ENCODE data around the gene GGACT. TPM values are rescaled to one million over a fixed set of nuclear protein-coding genes. Genes with fewer than 3 reads are reported as not detected.
A peak's percentile ranks its signal among the peaks of the same experiment; 100 is the strongest.

GGACT gene
- total RNA-seq, 2 experiments from 2014 or later, result 5.3 to 6.3 TPM

GRCh38 chr13:100610391-100611347, 22.1 kb upstream of the GGACT start:
- Mint-ChIP-seq H3K36me3 (peaks cover 28% of the 10 kb centered on the region), H3K4me3 (no peak overlapping the region), H3K27ac (peak overlapping the region; percentile 51), H3K27me3 (no peaks in the 10 kb centered on the region), H3K9me3 (no peaks in the 10 kb centered on the region), H3K4me1 (peaks cover 18% of the 10 kb centered on the region)
- DNase-seq, result no peak

DNA sequence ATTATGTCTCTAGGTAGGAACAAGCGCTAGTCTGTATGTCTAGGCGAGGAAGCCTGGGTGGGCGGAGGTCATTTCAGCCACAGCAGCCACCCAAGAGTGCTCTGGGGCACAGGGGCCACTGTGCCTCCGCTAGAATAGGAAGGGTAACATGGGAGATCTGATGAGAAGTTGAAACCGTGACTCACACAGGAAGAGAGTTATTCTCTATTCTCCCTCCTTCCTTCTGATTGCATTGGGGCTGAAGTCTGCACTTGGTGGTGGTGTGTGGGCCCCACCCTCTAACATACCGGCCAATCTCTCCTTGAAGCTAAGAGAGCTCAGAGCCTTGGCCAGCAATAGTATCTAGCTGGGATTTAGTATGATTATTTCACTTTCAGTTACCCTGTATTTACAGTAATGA, 20.3 kb upstream of the GGACT start:
- H3K4me1 Mint-ChIP-seq, result peaks cover 18% of the 10 kb centered on the region
- H3K36me3 Mint-ChIP-seq, result peaks cover 28% of the 10 kb centered on the region
- H3K27ac Mint-ChIP-seq, result peak overlapping the region; percentile 18
- H3K27me3 Mint-ChIP-seq, result no peaks in the 10 kb centered on the region
- H3K9me3 Mint-ChIP-seq, result no peaks in the 10 kb centered on the region
- no peak overlapping the region for H3K4me3 Mint-ChIP-seq
- DNase-seq, result peak; percentile 19

- peaks cover 18% of the 10 kb centered on the region for H3K4me1 Mint-ChIP-seq
- peaks cover 28% of the 10 kb centered on the region for H3K36me3 Mint-ChIP-seq
- no peak overlapping the region for H3K4me3 Mint-ChIP-seq
- H3K27me3 Mint-ChIP-seq, result no peaks in the 10 kb centered on the region
- H3K27ac Mint-ChIP-seq, result peak overlapping the region; percentile 18
- no peaks in the 10 kb centered on the region for H3K9me3 Mint-ChIP-seq
- no peak for DNase-seq
Measured at GRCh38 chr13:100608489-100608888, 19.9 kb upstream of the GGACT start.

DNA sequence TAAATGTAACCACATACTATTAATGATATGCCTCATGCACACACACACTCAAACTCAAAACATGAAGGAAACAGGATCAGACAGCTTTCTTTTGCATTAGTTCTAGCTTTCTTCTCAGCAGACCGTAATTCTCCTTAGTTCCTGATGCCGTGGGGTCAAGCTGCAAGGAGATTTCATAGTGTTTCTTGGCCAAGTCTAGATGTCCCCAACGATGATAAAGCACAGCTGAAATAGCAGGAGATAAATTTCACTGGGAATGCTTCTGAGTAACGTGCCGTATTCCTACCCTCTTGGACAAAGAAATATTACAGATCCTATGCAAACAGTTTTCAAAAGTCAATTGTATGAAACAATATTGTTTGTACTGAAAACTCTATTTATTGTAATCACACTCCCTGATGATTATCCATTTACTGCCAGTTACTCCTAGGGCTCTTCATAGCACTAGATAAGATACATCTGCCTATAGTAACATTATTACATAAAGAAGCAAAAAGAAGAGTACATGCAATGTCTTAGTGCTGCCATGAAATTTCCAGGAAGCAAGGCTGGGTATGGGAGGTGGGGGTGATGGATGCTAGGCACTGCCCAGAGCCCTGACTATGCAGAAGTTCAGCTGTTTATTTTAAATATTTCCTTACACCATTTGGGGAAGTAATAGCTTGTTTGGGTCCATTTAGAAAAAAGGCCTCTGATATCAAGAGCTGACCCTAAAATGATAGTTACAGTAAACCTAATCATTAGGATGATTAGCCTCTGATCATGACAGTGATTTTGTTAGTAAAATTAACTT, 16.5 kb upstream of the GGACT start:
- Mint-ChIP-seq H3K27me3 (no peaks in the 10 kb centered on the region), H3K4me3 (no peak overlapping the region), H3K36me3 (peaks cover 16% of the 10 kb centered on the region), H3K27ac (no peak overlapping the region), H3K4me1 (peaks cover 10% of the 10 kb centered on the region), H3K9me3 (no peaks in the 10 kb centered on the region)
- no peak for DNase-seq

- H3K27ac Mint-ChIP-seq, result no peak overlapping the region
- no peak overlapping the region for H3K4me3 Mint-ChIP-seq
- H3K36me3 Mint-ChIP-seq, result peaks cover 5% of the 10 kb centered on the region
- no peaks in the 10 kb centered on the region for H3K9me3 Mint-ChIP-seq
- H3K4me1 Mint-ChIP-seq, result no peaks in the 10 kb centered on the region
- DNase-seq, result no peak
- H3K27me3 Mint-ChIP-seq, result no peaks in the 10 kb centered on the region
Measured at GRCh38 chr13:100602493-100603111, 14.0 kb upstream of the GGACT start.

- peaks cover 2% of the 10 kb centered on the region for H3K36me3 Mint-ChIP-seq
Measured at GRCh38 chr13:100601716-100602115, 13.1 kb upstream of the GGACT start.

DNA sequence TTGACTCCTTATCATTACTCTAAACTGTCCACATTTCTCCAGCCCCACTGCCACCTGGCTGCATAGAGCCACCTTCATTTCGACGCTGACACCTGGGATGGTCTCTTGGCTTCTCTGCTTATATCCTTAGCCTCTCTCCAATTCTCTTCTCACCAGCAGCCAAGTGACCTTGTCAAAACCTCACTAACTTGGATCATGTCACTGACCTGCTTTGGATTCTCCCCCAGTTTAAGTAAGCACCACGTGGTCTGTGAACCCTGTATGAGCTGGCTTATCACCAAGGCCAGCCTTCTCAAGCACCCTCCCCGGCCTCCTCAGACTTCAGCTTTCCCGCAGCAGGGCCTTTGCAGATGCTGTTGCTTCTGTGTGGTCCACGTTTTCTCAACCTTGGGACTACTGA, 12.3 kb upstream of the GGACT start:
- Mint-ChIP-seq H3K9me3 (no peaks in the 10 kb centered on the region), H3K36me3 (peaks cover 2% of the 10 kb centered on the region), H3K4me1 (no peaks in the 10 kb centered on the region), H3K27me3 (no peaks in the 10 kb centered on the region), H3K4me3 (no peak overlapping the region), H3K27ac (no peak overlapping the region)
- DNase-seq, result no peak

More at GRCh38 chr13:100601716-100602115, 13.1 kb upstream of the GGACT start:
- Mint-ChIP-seq H3K4me3 (no peak overlapping the region), H3K27me3 (no peaks in the 10 kb centered on the region), H3K27ac (no peak overlapping the region), H3K4me1 (no peaks in the 10 kb centered on the region), H3K9me3 (no peaks in the 10 kb centered on the region)
- no peak for DNase-seq

DNA sequence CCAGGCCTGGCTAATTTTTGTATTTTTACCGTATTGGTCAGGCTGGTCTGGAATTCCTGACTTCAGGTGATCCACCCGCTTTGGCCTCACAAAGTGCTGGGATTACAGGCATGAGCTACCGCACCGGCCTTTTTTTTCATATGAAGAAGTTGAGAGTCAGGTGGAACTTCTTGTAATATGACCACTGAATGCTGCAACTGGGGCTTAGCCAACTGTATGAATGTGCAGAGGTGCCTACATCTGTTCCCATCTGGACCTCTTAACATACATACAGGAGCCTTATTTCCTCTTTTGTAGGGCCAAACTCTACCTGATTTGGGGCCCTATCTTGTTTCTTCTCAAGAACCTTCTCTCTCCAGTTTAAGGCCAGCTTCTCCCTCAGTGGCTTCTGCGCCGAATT, 11.9 kb upstream of the GGACT start:
- Mint-ChIP-seq H3K27me3 (no peaks in the 10 kb centered on the region), H3K4me3 (no peak overlapping the region), H3K9me3 (no peaks in the 10 kb centered on the region), H3K27ac (no peak overlapping the region), H3K36me3 (peaks cover 2% of the 10 kb centered on the region), H3K4me1 (no peaks in the 10 kb centered on the region)
- no peak for DNase-seq

GRCh38 chr13:100597253-100597652, 8.7 kb upstream of the GGACT start:
- Mint-ChIP-seq H3K27ac (no peak overlapping the region), H3K27me3 (no peaks in the 10 kb centered on the region), H3K9me3 (no peaks in the 10 kb centered on the region), H3K36me3 (no peaks in the 10 kb centered on the region), H3K4me1 (no peaks in the 10 kb centered on the region), H3K4me3 (no peak overlapping the region)
- no peak for DNase-seq

DNA sequence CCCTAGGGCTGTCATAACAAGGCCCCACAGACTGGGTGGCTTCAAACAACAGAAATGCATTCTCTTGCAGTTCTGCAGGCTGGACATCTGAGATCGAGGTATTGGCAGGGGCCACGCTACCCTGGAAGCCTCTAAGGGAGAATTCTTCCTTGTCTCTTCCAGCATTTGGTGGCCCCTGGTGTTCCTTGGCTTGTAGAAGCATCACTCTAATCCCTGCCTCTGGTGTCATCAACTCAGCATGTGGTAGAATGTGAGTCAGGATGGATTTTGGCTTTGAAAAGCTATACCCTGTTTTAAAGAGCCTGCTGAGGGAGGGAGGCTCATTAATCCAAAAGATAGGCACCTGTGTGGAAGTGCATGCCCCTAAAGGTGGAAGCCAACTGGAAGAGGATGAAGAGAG, 7.9 kb upstream of the GGACT start:
- Mint-ChIP-seq H3K27ac (no peak overlapping the region), H3K9me3 (no peaks in the 10 kb centered on the region), H3K4me1 (no peaks in the 10 kb centered on the region), H3K36me3 (no peaks in the 10 kb centered on the region), H3K4me3 (no peak overlapping the region), H3K27me3 (no peaks in the 10 kb centered on the region)
- DNase-seq, result no peak

GRCh38 chr13:100594731-100595130, 6.1 kb upstream of the GGACT start:
- H3K4me3 Mint-ChIP-seq, result no peak overlapping the region
- DNase-seq, result no peak
- peaks cover 1% of the 10 kb centered on the region for H3K4me1 Mint-ChIP-seq
- H3K9me3 Mint-ChIP-seq, result no peaks in the 10 kb centered on the region
- no peak overlapping the region for H3K27ac Mint-ChIP-seq
- no peaks in the 10 kb centered on the region for H3K27me3 Mint-ChIP-seq
- no peaks in the 10 kb centered on the region for H3K36me3 Mint-ChIP-seq

- no peaks in the 10 kb centered on the region for H3K27me3 Mint-ChIP-seq
Measured at GRCh38 chr13:100594255-100594654, 5.7 kb upstream of the GGACT start.

DNA sequence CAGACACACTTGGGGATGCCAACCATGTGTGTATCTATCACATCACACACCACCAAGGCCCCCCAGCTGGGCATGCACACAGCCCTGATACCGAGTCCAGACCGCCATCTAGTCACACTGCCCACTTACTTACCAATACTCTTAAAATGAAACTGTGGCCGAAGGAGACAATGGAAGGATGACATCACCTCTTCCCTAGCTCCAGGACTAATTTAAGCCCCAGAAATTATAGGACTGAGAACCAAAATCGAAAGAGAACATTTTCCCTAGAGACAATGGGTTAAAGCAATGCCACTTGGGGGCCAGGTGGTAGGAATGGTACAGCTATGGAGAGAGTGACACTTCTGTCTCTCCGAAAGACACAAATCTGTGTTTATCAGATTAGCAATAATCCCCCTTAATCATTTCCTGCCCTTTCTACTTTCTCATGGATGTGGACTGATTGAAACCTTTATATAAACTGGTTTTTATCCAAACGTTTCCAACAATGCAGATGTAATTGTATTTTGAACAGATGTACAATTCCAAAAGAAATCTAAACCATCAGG, 663 bp upstream of the GGACT start:
- Mint-ChIP-seq H3K9me3 (peaks cover 3% of the 10 kb centered on the region), H3K27ac (peak overlapping the region; percentile 87), H3K4me3 (peak overlapping the region; percentile 68), H3K36me3 (no peaks in the 10 kb centered on the region), H3K27me3 (no peaks in the 10 kb centered on the region), H3K4me1 (peaks cover 37% of the 10 kb centered on the region)
- no peak for DNase-seq

More at GRCh38 chr13:100594255-100594654, 5.7 kb upstream of the GGACT start:
- no peaks in the 10 kb centered on the region for H3K9me3 Mint-ChIP-seq
- peaks cover 1% of the 10 kb centered on the region for H3K4me1 Mint-ChIP-seq
- DNase-seq, result no peak
- H3K36me3 Mint-ChIP-seq, result no peaks in the 10 kb centered on the region
- H3K27ac Mint-ChIP-seq, result no peak overlapping the region
- H3K4me3 Mint-ChIP-seq, result no peak overlapping the region

DNA sequence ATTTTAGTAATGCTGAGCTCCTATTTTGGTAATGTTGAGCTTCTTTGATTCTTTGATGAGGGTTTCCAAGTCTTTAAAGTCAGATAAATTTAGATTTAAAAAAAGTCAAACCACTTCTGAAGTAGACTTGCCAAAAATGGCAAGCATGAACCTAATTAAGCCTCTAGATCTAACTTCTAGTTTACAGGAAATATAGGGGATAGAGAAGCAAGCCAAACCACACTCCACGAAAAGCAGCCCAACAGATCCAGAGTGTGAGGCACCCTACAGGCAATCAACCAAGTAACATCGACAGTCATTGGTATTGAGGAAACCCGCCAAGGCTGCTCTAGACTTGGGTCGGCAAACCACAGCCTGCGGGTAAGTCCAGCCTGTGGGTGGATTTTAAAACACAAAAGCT, 3.7 kb downstream of the GGACT start:
- H3K27me3 Mint-ChIP-seq, result no peaks in the 10 kb centered on the region
- H3K4me1 Mint-ChIP-seq, result peaks cover 50% of the 10 kb centered on the region
- peak overlapping the region; percentile 35 for H3K27ac Mint-ChIP-seq
- peak; percentile 9 for DNase-seq
- H3K4me3 Mint-ChIP-seq, result no peak overlapping the region
- peaks cover 12% of the 10 kb centered on the region for H3K36me3 Mint-ChIP-seq
- H3K9me3 Mint-ChIP-seq, result peaks cover 4% of the 10 kb centered on the region

- no peak overlapping the region for H3K4me3 Mint-ChIP-seq
- no peaks in the 10 kb centered on the region for H3K27me3 Mint-ChIP-seq
- H3K4me1 Mint-ChIP-seq, result peaks cover 32% of the 10 kb centered on the region
- no peak overlapping the region for H3K27ac Mint-ChIP-seq
- DNase-seq, result no peak
- H3K36me3 Mint-ChIP-seq, result peaks cover 12% of the 10 kb centered on the region
- H3K9me3 Mint-ChIP-seq, result peaks cover 1% of the 10 kb centered on the region
Measured at GRCh38 chr13:100581504-100581903, 7.1 kb downstream of the GGACT start.
